ENCODE data around the gene ITGA7.

Gene ITGA7

GRCh38 chr12:55712700-55713415 lies 5.2 kb upstream of the ITGA7 start:
- no peak for DNase-seq (ENCODE audit: low read depth in 1 of 2, low spot score in 1 of 2)
- no peak for TF ChIP-seq JUND (IDR thresholded peaks at IDR 0.05; ENCODE audit: low read depth)
- in situ Hi-C loops (cut with HindIII; ENCODE audit: low pct_unique_long_range_greater_than_20kb, low sequenced_read_pairs), result no loop called here

- in situ Hi-C loops (cut with HindIII; ENCODE audit: low pct_unique_long_range_greater_than_20kb, low sequenced_read_pairs), result no loop called here
- no peak for TF ChIP-seq JUND (IDR thresholded peaks at IDR 0.05; ENCODE audit: low read depth)
- DNase-seq (ENCODE audit: low read depth in 1 of 2, low spot score in 1 of 2), result no peak
These were observed 4.3 kb upstream of the ITGA7 start for GRCh38 chr12:55711786-55712553.

GRCh38 chr12:55708695-55709233 lies 1.1 kb upstream of the ITGA7 start:
- DNase-seq (ENCODE audit: low read depth in 1 of 2, low spot score in 1 of 2), result no peak
- in situ Hi-C loops (cut with HindIII; ENCODE audit: low pct_unique_long_range_greater_than_20kb, low sequenced_read_pairs), result no loop called here
- TF ChIP-seq JUND (IDR thresholded peaks at IDR 0.05; ENCODE audit: low read depth), result no peak

GRCh38 chr12:55707219-55707671 lies 459 bp downstream of the ITGA7 start:
- TF ChIP-seq JUND (IDR thresholded peaks at IDR 0.05; ENCODE audit: low read depth), result no peak
- no peak for DNase-seq (ENCODE audit: low read depth in 1 of 2, low spot score in 1 of 2)
- in situ Hi-C loops (cut with HindIII; ENCODE audit: low pct_unique_long_range_greater_than_20kb, low sequenced_read_pairs), result no loop called here

GRCh38 chr12:55706568-55707218 lies 1.0 kb downstream of the ITGA7 start:
- no peak for DNase-seq (ENCODE audit: low read depth in 1 of 2, low spot score in 1 of 2)
- no peak for TF ChIP-seq JUND (IDR thresholded peaks at IDR 0.05; ENCODE audit: low read depth)
- in situ Hi-C loops (cut with HindIII; ENCODE audit: low pct_unique_long_range_greater_than_20kb, low sequenced_read_pairs), result no loop called here

GRCh38 chr12:55705782-55706402 lies 1.8 kb downstream of the ITGA7 start:
- TF ChIP-seq JUND (IDR thresholded peaks at IDR 0.05; ENCODE audit: low read depth), result no peak
- in situ Hi-C loops (cut with HindIII; ENCODE audit: low pct_unique_long_range_greater_than_20kb, low sequenced_read_pairs), result no loop called here
- DNase-seq (ENCODE audit: low read depth in 1 of 2, low spot score in 1 of 2), result no peak

GRCh38 chr12:55704824-55705718 lies 2.6 kb downstream of the ITGA7 start:
- no peak for TF ChIP-seq JUND (IDR thresholded peaks at IDR 0.05; ENCODE audit: low read depth)
- DNase-seq (ENCODE audit: low read depth in 1 of 2, low spot score in 1 of 2), result no peak
- in situ Hi-C loops (cut with HindIII; ENCODE audit: low pct_unique_long_range_greater_than_20kb, low sequenced_read_pairs), result no loop called here

GRCh38 chr12:55703901-55704761 lies 3.6 kb downstream of the ITGA7 start:
- in situ Hi-C loops (cut with HindIII; ENCODE audit: low pct_unique_long_range_greater_than_20kb, low sequenced_read_pairs), result no loop called here
- no peak for DNase-seq (ENCODE audit: low read depth in 1 of 2, low spot score in 1 of 2)
- no peak for TF ChIP-seq JUND (IDR thresholded peaks at IDR 0.05; ENCODE audit: low read depth)

- no peak for TF ChIP-seq JUND (IDR thresholded peaks at IDR 0.05; ENCODE audit: low read depth)
- in situ Hi-C loops (cut with HindIII; ENCODE audit: low pct_unique_long_range_greater_than_20kb, low sequenced_read_pairs), result no loop called here
- DNase-seq (ENCODE audit: low read depth in 1 of 2, low spot score in 1 of 2), result no peak
These were observed 4.4 kb downstream of the ITGA7 start for GRCh38 chr12:55703288-55703687.

- in situ Hi-C loops (cut with HindIII; ENCODE audit: low pct_unique_long_range_greater_than_20kb, low sequenced_read_pairs), result no loop called here
- no peak for TF ChIP-seq JUND (IDR thresholded peaks at IDR 0.05; ENCODE audit: low read depth)
- no peak for DNase-seq (ENCODE audit: low read depth in 1 of 2, low spot score in 1 of 2)
These were observed 4.8 kb downstream of the ITGA7 start for GRCh38 chr12:55702861-55703260.

All from T47D (cell line).